ENCODE results near the gene LGALS8.

- TF ChIP-seq CTCF (conservative IDR thresholded peaks at IDR 0.05; ENCODE audit: low read depth, low read length) (no peak), EZH2 (IDR thresholded peaks at IDR 0.05; ENCODE audit: borderline replicate concordance, low read depth, low read length, poor library complexity, severe bottlenecking) (no peak)
Observed at GRCh38 chr1:236509647-236510401, 14.0 kb upstream of the LGALS8 start.

All from A673 (cell line).